GM21360 (cell line): Measurements from ENCODE around the gene SLC9A7.
"Not testable (repeated sequence)": the region's sequence is repeated elsewhere in the genome, so short reads cannot be mapped to it uniquely, and the experiment has no call there.

Source experiments
- ATAC-seq: cut with Tn5 transposase; IDR thresholded peaks from one replicate; pipeline ENCODE4 v1.9.1; 2021; ENCODE audit warnings: mild to moderate bottlenecking, moderate library complexity; ENCODE audit not compliant: unreplicated experiment

The SLC9A7 gene

DNA sequence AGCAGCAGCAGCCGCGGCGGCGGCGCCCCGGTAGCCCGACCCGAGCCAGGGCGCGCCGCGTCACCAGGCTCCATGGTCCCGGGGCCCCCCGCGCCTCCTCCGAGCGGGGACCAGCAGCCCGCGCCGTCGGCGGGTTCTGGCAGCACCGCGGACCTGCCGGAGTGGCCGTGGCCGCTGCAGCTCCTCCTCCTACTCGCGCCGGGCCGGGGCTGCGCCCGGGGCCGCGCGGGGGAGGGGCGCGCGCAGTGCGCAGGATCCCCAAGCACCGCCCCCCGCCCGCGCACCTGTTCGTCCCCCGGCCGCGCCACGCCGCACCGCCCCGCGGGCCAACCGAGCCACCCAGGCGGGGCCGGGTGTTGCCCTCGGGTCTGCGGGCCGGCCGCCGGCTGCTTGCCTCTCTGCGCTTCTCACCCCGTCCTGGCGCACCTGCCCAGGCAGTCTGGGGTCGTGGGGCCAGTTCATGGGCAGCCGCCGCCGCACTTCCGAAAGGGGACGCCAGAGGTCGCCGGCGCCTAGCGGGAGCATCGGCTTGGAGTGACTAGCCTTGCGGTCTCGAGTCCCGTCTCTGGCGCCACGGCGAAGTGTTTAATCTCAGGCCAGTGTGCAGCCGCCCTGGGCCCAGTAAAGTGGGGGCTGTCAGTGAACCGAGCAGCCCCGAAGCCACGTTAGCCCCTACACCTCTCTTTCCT is at the start of gene SLC9A7:
Gene SLC9A7, minus strand, starts transcription at position 163 of the 689 bp plus-strand sequence. Its CDS starts 89 bp downstream, at position 74.
- peak; percentile 59 for ATAC-seq

GRCh38 chrX:46805270-46805669 is 46.4 kb upstream of the SLC9A7 start:
- no peak for ATAC-seq

GRCh38 chrX:46803140-46803539 is 44.2 kb upstream of the SLC9A7 start:
- ATAC-seq = no peak

GRCh38 chrX:46796574-46797191 is 37.8 kb upstream of the SLC9A7 start:
- ATAC-seq = no peak

DNA sequence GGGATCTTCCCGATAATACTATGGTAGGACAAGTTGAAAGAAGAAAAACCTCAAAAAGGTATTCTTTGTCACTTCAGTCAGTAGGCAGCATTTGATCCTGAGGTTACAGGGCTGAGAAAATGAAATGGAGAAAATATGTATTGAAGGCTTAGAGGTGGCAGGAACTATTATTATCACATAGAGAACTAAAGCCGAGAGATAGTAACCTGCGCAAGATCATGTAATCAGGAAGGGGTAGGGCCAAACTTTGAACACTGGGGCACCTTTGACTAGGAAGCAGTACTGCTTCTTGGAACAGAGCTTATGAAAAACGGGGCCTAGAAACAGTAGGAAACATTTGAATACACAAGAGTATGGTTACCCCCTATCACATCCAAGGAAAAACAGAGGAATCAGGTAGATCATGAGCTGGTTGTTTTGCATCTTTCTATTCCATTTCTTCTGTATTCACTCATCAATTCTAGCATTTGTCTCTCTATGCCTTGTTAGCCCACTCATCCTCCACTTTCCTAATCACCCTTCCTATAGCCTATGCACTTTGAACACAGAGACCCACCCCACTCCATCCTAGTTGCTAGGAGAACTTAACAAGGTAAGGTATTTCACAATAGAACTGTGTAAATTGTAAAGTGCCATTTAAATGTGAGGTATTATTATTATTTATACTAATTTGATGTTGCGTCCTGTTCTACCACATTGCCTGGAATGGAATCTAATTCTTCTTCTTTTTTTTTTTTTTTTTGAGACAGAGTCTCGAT is 34.6 kb upstream of the SLC9A7 start:
- no peak for ATAC-seq

DNA sequence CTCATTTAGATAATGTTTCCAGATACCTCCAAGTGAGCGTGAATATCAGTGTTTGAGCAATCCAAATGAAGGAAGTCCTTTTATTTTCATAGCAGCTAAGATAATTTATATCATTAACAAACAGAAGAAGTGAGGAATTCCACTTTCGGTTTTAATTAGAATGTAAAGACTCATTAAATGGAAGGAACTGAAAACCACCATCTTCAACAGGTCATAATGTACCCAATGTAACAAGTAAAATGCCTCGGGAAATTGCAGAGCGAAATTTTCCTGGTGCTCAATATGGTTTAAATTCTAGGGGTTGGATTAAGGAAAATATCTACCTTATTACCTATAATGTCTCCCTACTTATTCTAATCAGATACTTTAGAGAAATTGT is 33.9 kb upstream of the SLC9A7 start:
- no peak for ATAC-seq

DNA sequence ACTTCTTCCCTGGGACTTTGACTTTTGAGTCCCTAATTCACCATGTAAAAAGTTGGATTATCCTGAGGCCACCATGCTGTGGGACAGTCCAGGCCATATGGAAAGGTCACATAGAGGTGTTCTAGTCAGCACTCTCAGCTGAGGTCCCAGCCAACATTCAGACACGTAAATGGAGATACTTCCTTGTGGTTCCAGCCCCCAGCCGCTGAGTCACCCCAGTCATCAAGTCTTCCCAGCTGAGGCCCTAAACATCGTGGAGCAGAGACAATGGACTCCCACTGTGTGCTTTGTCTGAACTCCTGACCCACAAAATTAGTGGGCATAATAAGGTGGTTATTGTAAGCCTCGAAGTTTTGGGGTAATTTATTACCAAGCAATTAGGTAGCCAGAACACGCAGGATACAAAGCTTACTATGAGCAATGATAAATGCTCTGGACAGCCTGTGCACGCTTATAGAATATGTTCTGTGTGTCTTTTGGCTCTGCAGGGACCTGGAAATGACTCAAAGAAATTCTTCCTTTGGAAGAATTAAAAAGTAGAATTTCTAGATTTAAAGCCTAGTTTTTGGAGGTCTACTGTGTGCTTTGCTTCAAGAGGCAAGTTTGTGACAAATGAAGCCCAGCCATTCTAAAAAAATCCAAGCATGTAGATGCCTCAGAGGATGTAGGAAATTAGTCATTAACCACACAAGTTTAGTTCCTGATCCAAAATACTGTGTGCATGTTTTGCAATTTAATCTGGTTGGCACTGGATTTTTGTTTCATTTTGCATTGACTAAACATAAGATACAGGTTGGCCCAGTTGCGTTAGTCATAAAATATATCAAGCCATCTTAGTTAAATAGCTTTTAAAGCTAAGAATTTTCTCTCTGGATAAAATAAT is 33.2 kb upstream of the SLC9A7 start:
- peak; percentile 56 for ATAC-seq

GRCh38 chrX:46788902-46789301 is 30.0 kb upstream of the SLC9A7 start:
- ATAC-seq = no peak

DNA sequence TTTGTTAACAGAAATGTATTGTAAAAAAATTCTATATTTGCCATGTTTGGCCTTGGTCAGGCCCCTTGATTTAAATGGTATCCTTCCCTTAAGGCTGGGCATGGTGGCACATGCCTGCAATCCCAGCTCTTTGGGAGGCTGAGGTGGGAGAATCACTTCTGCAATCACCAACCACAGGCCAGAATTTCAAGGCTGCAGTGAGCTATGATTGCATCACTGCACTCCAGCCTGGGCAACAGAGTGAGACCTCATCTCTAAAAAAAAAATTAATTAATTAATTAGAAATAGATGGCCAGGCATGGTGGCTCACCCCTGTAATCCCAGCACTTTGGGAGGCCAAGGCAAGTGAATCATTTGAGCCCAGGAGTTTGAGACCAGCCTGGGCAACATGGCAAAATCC is 25.5 kb upstream of the SLC9A7 start:
- not testable (repeated sequence) for ATAC-seq

DNA sequence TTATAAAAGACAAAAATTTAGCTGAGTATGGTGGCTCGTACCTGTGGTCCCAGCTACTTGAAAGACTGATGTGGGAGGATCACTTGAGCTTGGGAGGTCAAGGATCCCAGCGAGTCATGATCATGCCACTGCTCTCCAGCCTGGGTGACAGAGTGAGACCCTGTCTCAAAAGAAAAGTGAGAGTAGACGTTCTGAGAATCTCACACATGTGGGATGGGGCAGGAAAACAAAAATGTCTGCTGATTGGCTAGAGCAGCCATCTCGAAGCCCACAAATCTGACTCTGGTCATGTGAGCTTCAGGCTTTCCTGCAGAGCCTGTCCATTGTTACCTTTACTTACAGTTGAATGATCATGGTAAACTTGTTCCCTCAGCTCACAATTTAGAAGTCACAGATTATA is 23.1 kb upstream of the SLC9A7 start:
- no peak for ATAC-seq

DNA sequence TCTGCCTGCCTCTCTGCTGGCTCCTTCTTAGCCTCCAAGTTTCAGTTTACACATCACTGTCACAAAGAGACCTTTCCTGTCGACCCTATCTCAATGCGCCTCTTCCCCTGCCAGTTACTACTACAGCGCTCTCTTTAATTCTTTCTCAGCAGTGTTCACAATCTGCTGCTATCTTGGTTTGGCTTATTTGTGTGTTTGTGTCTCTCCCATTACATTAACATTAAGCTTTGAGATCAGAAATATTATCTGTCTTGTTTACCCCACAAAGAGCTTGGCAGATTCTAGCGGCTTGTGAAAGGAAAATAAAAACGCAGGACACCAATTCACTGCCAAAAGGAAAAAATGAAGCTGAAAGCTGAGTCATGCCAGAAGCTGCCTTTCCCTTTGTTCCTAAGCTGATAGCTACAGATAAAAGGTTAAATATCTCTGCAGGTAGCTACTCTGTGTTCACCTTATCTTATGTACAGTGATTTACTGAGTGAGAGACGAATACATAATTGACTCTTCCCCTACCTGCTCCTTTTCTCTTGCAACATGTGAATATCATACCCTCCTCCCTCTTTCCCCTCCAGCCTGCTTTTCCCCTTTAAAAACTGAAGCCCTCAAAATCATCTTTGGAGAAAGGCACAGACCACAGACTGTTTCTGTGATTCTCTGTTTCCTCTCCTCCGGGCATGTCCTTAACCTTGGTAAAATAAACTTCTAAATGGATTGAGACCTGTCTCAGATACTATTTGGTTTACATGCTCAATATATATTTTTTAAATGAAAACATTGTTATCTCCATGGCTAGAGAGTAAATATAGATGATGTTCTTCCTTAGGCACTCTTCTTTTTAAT is 19.3 kb upstream of the SLC9A7 start:
- ATAC-seq = no peak

- no peak for ATAC-seq
These were observed 11.9 kb upstream of the SLC9A7 start for GRCh38 chrX:46770817-46771163.

GRCh38 chrX:46770000-46770816 is 11.3 kb upstream of the SLC9A7 start:
- ATAC-seq = no peak

DNA sequence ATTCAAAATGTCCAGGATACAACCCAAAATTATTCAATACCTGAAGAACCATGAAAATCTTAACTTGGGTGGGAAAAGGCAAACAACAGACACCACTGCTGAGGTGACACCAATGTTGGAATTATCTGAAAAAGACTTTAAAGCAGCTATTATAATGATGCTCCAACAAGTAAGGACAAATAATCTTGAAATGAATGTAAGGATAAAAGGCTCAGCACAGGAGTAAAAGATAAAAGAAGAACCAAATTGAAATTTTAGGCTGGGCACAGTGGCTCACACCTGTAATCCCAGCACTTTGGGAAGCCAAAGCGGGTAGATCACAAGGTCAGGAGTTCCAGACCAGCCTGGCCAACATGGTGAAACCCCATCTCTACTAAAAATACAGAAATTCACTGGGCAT is 4.0 kb upstream of the SLC9A7 start:
- ATAC-seq = no peak

- ATAC-seq = no peak
These were observed 692 bp upstream of the SLC9A7 start for GRCh38 chrX:46759645-46759974.

DNA sequence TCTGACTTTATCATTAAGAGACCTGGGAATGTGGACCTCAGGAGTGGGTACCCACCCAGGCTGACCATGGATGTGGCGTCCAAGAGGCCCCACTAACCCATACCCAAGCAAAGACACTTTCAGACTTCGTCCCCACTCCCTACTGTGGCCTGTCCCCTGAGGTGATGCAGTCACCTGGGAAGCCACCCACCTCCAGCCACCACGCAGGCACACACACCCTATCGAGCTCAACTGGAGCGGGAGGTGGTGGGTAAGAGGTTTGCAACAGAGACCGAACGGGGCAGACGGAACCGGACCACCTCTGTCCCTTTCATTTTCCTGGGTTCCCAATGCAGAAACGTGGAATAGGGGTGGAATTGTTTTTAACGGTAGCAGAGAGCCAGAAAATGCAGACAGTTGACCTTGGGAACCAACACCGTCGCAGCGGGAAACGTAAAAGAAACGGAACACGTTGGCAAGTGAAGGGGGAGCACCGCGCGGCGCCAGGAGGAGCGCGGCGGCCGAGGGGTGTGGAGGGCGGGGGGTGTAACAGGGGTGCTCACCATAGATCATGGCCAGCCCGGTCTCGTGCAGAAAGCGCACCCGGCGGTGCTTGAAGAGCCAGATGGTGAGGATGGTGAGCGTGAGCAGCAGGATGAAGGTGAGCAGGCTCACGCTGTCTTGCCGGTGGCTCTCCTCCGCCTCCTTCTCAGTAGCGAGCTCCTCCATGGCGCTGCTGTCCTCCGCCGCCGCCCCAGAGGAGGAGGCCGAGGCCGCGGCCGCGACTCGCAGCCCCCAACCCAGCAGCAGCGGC is 559 bp downstream of the SLC9A7 start:
- ATAC-seq = peak; percentile 10

- ATAC-seq = no peak
These were observed 1.3 kb downstream of the SLC9A7 start for GRCh38 chrX:46757593-46757992.

GRCh38 chrX:46757052-46757451 is 1.9 kb downstream of the SLC9A7 start:
- no peak for ATAC-seq

DNA sequence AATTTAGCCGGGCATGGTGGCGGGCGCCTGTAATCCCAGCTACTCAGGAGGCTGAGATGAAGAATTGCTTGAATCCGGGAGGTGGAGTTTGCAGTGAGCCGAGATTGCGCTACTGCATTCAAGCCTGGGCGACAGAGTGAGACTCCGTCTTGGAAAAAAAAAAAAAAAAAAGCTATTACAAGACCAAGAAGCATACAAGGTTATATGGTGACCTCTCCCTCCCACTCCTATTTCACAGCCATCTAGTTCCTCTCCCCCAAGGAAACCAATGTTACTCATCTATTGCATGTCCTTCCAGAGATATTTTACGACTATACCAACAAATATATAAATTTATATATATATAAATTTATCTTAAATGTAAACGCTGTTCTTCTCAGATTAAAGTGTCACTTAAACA is 3.2 kb downstream of the SLC9A7 start:
- ATAC-seq = no peak
